Measurements from ENCODE around the gene SERPINA5. TPM values are rescaled to one million over a fixed set of nuclear protein-coding genes. Genes with fewer than 3 reads are reported as not detected.

The SERPINA5 gene
- polyA plus RNA-seq, 1 donor from 2014 or later, result not detected

GRCh38 chr14:94568186-94568585 is 13.0 kb upstream of the SERPINA5 start:
- H3K9me2 ChIP-seq (ENCODE audit: insufficient read depth, low read length), result no peaks in the 10 kb centered on the region
- no peaks in the 10 kb centered on the region for H3K9me3 ChIP-seq (ENCODE audit: low read length)
- H2AFZ ChIP-seq (ENCODE audit: low read depth, low read length), result no peak overlapping the region
- H3K4me2 ChIP-seq (ENCODE audit: low read length), result no peak overlapping the region
- H3K9ac ChIP-seq (ENCODE audit: low read length), result no peak overlapping the region
- no peaks in the 10 kb centered on the region for H3F3A ChIP-seq (ENCODE audit: insufficient read depth, low read length, poor library complexity, severe bottlenecking)
- no peak overlapping the region for H3K27ac ChIP-seq (ENCODE audit: low read length)
- H4K20me1 ChIP-seq (ENCODE audit: insufficient read depth), result no peaks in the 10 kb centered on the region
- no peaks in the 10 kb centered on the region for H3K36me3 ChIP-seq (ENCODE audit: insufficient read depth, low read length)
- no peak for TF ChIP-seq EZH2 (IDR thresholded peaks at IDR 0.05; ENCODE audit: borderline replicate concordance, insufficient read depth, low read length, poor library complexity, severe bottlenecking)
- TF ChIP-seq REST (IDR thresholded peaks at IDR 0.05; ENCODE audit: borderline replicate concordance), result no peak
- no peak for TF ChIP-seq TAF1 (IDR thresholded peaks at IDR 0.05; ENCODE audit: low read depth)
- no peak for TF ChIP-seq SMC3 (conservative IDR thresholded peaks at IDR 0.05; ENCODE audit: poor library complexity)
- TF ChIP-seq RAD21 (conservative IDR thresholded peaks at IDR 0.05), result no peak
- TF ChIP-seq CTCF (IDR thresholded peaks at IDR 0.05; ENCODE audit: poor library complexity, severe bottlenecking), result no peak
- TF ChIP-seq POLR2AphosphoS5 (IDR thresholded peaks at IDR 0.05), result no peak
- TF ChIP-seq MXI1 (conservative IDR thresholded peaks at IDR 0.05; ENCODE audit: poor library complexity, severe bottlenecking), result no peak
- TF ChIP-seq EP300 (conservative IDR thresholded peaks at IDR 0.05; ENCODE audit: poor library complexity, severe bottlenecking), result no peak
- H3K79me2 ChIP-seq (replicated peaks; ENCODE audit: insufficient read depth, low read length), result no peaks in the 10 kb centered on the region
- H3K27me3 ChIP-seq (ENCODE audit: insufficient read depth, low read depth, low read length), result no peaks in the 10 kb centered on the region
- no peak overlapping the region for H3K4me3 ChIP-seq (ENCODE audit: low read length)

- no peak overlapping the region for H3K4me2 ChIP-seq (ENCODE audit: low read length)
- no peak overlapping the region for H2AFZ ChIP-seq (ENCODE audit: low read depth, low read length)
- H4K20me1 ChIP-seq (ENCODE audit: insufficient read depth), result no peaks in the 10 kb centered on the region
- H3K9me2 ChIP-seq (ENCODE audit: insufficient read depth, low read length), result no peaks in the 10 kb centered on the region
- H3K36me3 ChIP-seq (ENCODE audit: insufficient read depth, low read length), result no peaks in the 10 kb centered on the region
- no peak for TF ChIP-seq CTCF (IDR thresholded peaks at IDR 0.05; ENCODE audit: poor library complexity, severe bottlenecking)
- no peak for TF ChIP-seq REST (IDR thresholded peaks at IDR 0.05; ENCODE audit: borderline replicate concordance)
- TF ChIP-seq RAD21 (conservative IDR thresholded peaks at IDR 0.05), result no peak
- TF ChIP-seq EP300 (conservative IDR thresholded peaks at IDR 0.05; ENCODE audit: poor library complexity, severe bottlenecking), result no peak
- no peak for TF ChIP-seq MXI1 (conservative IDR thresholded peaks at IDR 0.05; ENCODE audit: poor library complexity, severe bottlenecking)
- TF ChIP-seq TAF1 (IDR thresholded peaks at IDR 0.05; ENCODE audit: low read depth), result no peak
- no peak for TF ChIP-seq POLR2AphosphoS5 (IDR thresholded peaks at IDR 0.05)
- no peak for TF ChIP-seq EZH2 (IDR thresholded peaks at IDR 0.05; ENCODE audit: borderline replicate concordance, insufficient read depth, low read length, poor library complexity, severe bottlenecking)
- no peak for TF ChIP-seq SMC3 (conservative IDR thresholded peaks at IDR 0.05; ENCODE audit: poor library complexity)
- H3F3A ChIP-seq (ENCODE audit: insufficient read depth, low read length, poor library complexity, severe bottlenecking), result no peaks in the 10 kb centered on the region
- no peak overlapping the region for H3K27ac ChIP-seq (ENCODE audit: low read length)
- no peaks in the 10 kb centered on the region for H3K79me2 ChIP-seq (replicated peaks; ENCODE audit: insufficient read depth, low read length)
- no peaks in the 10 kb centered on the region for H3K27me3 ChIP-seq (ENCODE audit: insufficient read depth, low read depth, low read length)
- H3K9me3 ChIP-seq (ENCODE audit: low read length), result no peaks in the 10 kb centered on the region
- H3K4me3 ChIP-seq (ENCODE audit: low read length), result no peak overlapping the region
- H3K9ac ChIP-seq (ENCODE audit: low read length), result no peak overlapping the region
These were observed 11.7 kb upstream of the SERPINA5 start for GRCh38 chr14:94569381-94570001.
